T-helper 1 cell treated with Interleukin-12 subunit alpha and Interleukin-12 subunit beta and Interleukin-4 antibody, amounts not matched to agents 30 ng/mL and 1 ng/mL, for 36 hours (primary cell): ENCODE results near the gene TMEM135. TPM values are rescaled to one million over a fixed set of nuclear protein-coding genes. Genes with fewer than 3 reads are reported as not detected.

ENCODE experiments used
- intact Hi-C: fragments of 100-400 bp; cut with micrococcal nuclease; formaldehyde crosslinking; loops from one replicate; pipeline ENCODE4 v1.15.1; 2024
- total RNA-seq: library from RNA; stranded (reverse); gene quantifications from 2 replicates; pipeline ENCODE4 v1.2.3, GENCODE V29; 2022

Gene TMEM135
- total RNA-seq, 1 donor from 2014 or later: 33.9 TPM

- intact Hi-C loops: no loop called here
These were observed 301.7 kb downstream of the TMEM135 start for GRCh38 chr11:87339416-87339815.

- intact Hi-C loops: no loop called here
These were observed 309.7 kb downstream of the TMEM135 start for GRCh38 chr11:87347441-87347840.

GRCh38 chr11:87347854-87348253, 310.1 kb downstream of the TMEM135 start:
- intact Hi-C loops: no loop called here

- intact Hi-C loops: loop anchor here (1.0 to 10.0 kb wide), 4 partner anchors 70 to 1201 kb away; no protein-coding TSS in a partner anchor
These were observed 313.9 kb downstream of the TMEM135 start for GRCh38 chr11:87351676-87352075.

GRCh38 chr11:87352759-87353707, 315.3 kb downstream of the TMEM135 start:
- intact Hi-C loops: loop anchor here (1.0 to 10.0 kb wide), 5 partner anchors 68 to 1199 kb away; no protein-coding TSS in a partner anchor

- intact Hi-C loops: loop anchor here (1.0 to 10.0 kb wide), 3 partner anchors 371 to 1190 kb away; no protein-coding TSS in a partner anchor
These were observed 316.1 kb downstream of the TMEM135 start for GRCh38 chr11:87353771-87354345.

GRCh38 chr11:87355596-87355995, 317.9 kb downstream of the TMEM135 start:
- intact Hi-C loops: loop anchor here (10.0 kb wide), 1 partner anchor 369 kb away; no protein-coding TSS in a partner anchor

- intact Hi-C loops: loop anchor here (10.0 kb wide), 1 partner anchor 368 kb away; no protein-coding TSS in a partner anchor
These were observed 318.7 kb downstream of the TMEM135 start for GRCh38 chr11:87356428-87356827.

- intact Hi-C loops: loop anchor here (10.0 kb wide), 1 partner anchor 366 kb away; no protein-coding TSS in a partner anchor
These were observed 320.7 kb downstream of the TMEM135 start for GRCh38 chr11:87358461-87358860.

GRCh38 chr11:87359401-87359800, 321.7 kb downstream of the TMEM135 start:
- intact Hi-C loops: loop anchor here (10.0 kb wide), 1 partner anchor 365 kb away; no protein-coding TSS in a partner anchor

GRCh38 chr11:87361891-87362290, 324.2 kb downstream of the TMEM135 start:
- intact Hi-C loops: no loop called here

- intact Hi-C loops: no loop called here
These were observed 328.6 kb downstream of the TMEM135 start for GRCh38 chr11:87366346-87366745.

GRCh38 chr11:87366763-87367405, 329.1 kb downstream of the TMEM135 start:
- intact Hi-C loops: no loop called here

- intact Hi-C loops: no loop called here
These were observed 330.4 kb downstream of the TMEM135 start for GRCh38 chr11:87368151-87368550.

GRCh38 chr11:87368858-87369480, 331.2 kb downstream of the TMEM135 start:
- intact Hi-C loops: no loop called here

- intact Hi-C loops: no loop called here
These were observed 332.2 kb downstream of the TMEM135 start for GRCh38 chr11:87369888-87370287.

GRCh38 chr11:87372065-87372464, 334.3 kb downstream of the TMEM135 start:
- intact Hi-C loops: no loop called here
